Right lobe of liver (tissue), 4 donors: ENCODE measurements around the gene DYSF.

Experiments used
- CTCF ChIP-seq, 4 donors: fragments of 200-600 bp in 3 of 4; fragments of 450-650 bp in 1 of 4; IDR thresholded peaks; one replicate each; pipeline versions ENCODE4 v1.5.1 to v1.8.0; 2016 to 2022; ENCODE audit warnings: antibody characterized with exemption in 4 of 4, mild to moderate bottlenecking in 2 of 4
- POLR2A ChIP-seq: fragments of 450-650 bp; IDR thresholded peaks from one replicate; pipeline ENCODE4 v1.6.1; 2017; ENCODE audit warnings: antibody characterized with exemption, mild to moderate bottlenecking
- donor health status: DM: no; HTN: no; CAD: no.
- donor health status: DM: no; HTN: no; CAD: no.
- donor health status: DM: no; HTN: yes; CAD: no.

- TF ChIP-seq CTCF (IDR thresholded peaks at IDR 0.05) (no peak), POLR2A (no peak)
These were observed 138.9 kb downstream of the DYSF start for GRCh38 chr2:71592181-71592711.
